Measurements from ENCODE around the gene IFT20. TPM values are rescaled to one million over a fixed set of nuclear protein-coding genes. Genes with fewer than 3 reads are reported as not detected.

The IFT20 gene
- total and polyA plus RNA-seq, 9 of the 15 experiments (the other 6 are each of a cell fraction or from before 2014, with no cell fraction given) = 11.2 to 38.6 (median 20.1) TPM

DNA sequence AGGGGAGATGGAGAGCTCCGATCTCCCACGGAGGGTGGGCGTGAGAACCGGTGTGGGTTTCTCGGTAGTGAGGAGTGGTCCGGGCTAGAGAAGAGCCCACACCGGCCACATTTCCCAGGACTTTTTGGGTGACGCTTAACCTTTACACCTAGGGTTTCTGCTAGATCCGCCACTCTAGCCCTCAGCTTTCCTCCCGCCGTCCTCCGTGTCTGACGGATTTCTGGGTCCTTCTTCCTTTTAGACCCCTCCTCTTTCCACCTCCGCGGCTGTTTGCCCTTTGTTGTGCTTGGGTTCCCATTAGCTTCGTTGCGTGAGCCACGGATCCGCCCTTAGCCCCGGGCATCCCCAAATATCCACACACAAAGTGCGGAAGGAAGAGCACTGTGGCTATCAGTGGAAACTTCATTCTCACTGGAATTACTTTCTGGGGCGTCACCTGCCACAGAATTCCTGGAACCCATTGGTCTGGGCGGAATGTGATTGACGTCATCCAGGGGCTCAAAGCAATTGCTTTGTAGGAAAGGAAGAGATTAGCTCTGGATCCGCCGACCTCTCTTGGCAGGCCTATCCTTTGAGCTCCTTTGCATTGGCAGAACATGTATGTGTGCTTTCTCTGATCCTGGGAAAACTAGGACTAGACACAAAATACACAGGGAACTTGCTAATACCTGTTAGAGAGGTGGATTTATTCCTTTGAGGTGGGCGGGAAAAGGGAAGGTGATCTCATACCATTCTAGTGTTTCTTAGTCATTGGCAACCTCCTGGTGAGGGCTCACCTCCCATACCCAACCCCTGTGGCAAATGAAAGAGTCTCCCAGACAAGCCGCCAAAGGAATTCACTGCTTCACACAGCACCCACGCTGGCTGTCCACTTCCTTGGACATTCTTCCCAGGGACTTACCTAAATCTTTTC lies 943 bp upstream of the IFT20 start (continued):
- TF ChIP-seq, protein P1, sequence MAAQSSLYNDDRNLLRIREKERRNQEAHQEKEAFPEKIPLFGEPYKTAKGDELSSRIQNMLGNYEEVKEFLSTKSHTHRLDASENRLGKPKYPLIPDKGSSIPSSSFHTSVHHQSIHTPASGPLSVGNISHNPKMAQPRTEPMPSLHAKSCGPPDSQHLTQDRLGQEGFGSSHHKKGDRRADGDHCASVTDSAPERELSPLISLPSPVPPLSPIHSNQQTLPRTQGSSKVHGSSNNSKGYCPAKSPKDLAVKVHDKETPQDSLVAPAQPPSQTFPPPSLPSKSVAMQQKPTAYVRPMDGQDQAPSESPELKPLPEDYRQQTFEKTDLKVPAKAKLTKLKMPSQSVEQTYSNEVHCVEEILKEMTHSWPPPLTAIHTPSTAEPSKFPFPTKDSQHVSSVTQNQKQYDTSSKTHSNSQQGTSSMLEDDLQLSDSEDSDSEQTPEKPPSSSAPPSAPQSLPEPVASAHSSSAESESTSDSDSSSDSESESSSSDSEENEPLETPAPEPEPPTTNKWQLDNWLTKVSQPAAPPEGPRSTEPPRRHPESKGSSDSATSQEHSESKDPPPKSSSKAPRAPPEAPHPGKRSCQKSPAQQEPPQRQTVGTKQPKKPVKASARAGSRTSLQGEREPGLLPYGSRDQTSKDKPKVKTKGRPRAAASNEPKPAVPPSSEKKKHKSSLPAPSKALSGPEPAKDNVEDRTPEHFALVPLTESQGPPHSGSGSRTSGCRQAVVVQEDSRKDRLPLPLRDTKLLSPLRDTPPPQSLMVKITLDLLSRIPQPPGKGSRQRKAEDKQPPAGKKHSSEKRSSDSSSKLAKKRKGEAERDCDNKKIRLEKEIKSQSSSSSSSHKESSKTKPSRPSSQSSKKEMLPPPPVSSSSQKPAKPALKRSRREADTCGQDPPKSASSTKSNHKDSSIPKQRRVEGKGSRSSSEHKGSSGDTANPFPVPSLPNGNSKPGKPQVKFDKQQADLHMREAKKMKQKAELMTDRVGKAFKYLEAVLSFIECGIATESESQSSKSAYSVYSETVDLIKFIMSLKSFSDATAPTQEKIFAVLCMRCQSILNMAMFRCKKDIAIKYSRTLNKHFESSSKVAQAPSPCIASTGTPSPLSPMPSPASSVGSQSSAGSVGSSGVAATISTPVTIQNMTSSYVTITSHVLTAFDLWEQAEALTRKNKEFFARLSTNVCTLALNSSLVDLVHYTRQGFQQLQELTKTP (IDR thresholded peaks at IDR 0.05; ENCODE audit: low read depth in 1 of 2, partially characterized antibody in 2 of 2) = no peak
- TF ChIP-seq ZNF696 (CRISPR knock-in tag; conservative IDR thresholded peaks at IDR 0.05) = no peak
- TF ChIP-seq, protein P2, sequence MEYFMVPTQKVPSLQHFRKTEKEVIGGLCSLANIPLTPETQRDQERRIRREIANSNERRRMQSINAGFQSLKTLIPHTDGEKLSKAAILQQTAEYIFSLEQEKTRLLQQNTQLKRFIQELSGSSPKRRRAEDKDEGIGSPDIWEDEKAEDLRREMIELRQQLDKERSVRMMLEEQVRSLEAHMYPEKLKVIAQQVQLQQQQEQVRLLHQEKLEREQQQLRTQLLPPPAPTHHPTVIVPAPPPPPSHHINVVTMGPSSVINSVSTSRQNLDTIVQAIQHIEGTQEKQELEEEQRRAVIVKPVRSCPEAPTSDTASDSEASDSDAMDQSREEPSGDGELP (CRISPR knock-in tag; IDR thresholded peaks at IDR 0.05; ENCODE audit: borderline replicate concordance) = no peak
- TF ChIP-seq, protein P3, sequence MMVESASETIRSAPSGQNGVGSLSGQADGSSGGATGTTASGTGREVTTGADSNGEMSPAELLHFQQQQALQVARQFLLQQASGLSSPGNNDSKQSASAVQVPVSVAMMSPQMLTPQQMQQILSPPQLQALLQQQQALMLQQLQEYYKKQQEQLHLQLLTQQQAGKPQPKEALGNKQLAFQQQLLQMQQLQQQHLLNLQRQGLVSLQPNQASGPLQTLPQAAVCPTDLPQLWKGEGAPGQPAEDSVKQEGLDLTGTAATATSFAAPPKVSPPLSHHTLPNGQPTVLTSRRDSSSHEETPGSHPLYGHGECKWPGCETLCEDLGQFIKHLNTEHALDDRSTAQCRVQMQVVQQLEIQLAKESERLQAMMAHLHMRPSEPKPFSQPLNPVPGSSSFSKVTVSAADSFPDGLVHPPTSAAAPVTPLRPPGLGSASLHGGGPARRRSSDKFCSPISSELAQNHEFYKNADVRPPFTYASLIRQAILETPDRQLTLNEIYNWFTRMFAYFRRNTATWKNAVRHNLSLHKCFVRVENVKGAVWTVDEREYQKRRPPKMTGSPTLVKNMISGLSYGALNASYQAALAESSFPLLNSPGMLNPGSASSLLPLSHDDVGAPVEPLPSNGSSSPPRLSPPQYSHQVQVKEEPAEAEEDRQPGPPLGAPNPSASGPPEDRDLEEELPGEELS (CRISPR knock-in tag; IDR thresholded peaks at IDR 0.05; ENCODE audit: borderline replicate concordance) = no peak
- no peak for TF ChIP-seq NBN (IDR thresholded peaks at IDR 0.05; ENCODE audit: low read depth)
- TF ChIP-seq, protein P4, sequence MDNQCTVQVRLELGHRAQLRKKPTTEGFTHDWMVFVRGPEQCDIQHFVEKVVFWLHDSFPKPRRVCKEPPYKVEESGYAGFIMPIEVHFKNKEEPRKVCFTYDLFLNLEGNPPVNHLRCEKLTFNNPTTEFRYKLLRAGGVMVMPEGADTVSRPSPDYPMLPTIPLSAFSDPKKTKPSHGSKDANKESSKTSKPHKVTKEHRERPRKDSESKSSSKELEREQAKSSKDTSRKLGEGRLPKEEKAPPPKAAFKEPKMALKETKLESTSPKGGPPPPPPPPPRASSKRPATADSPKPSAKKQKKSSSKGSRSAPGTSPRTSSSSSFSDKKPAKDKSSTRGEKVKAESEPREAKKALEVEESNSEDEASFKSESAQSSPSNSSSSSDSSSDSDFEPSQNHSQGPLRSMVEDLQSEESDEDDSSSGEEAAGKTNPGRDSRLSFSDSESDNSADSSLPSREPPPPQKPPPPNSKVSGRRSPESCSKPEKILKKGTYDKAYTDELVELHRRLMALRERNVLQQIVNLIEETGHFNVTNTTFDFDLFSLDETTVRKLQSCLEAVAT (IDR thresholded peaks at IDR 0.05) = no peak
- TF ChIP-seq NELFE (IDR thresholded peaks at IDR 0.05; ENCODE audit: insufficient read depth, insufficient read length) = no peak
- TF ChIP-seq SOX6 (IDR thresholded peaks at IDR 0.05) = peak; percentile 34; the same call in 1 of the 2 replicates
- TF ChIP-seq MAFF (IDR thresholded peaks at IDR 0.05; ENCODE audit: low read length) = no peak
- TF ChIP-seq, protein P5, sequence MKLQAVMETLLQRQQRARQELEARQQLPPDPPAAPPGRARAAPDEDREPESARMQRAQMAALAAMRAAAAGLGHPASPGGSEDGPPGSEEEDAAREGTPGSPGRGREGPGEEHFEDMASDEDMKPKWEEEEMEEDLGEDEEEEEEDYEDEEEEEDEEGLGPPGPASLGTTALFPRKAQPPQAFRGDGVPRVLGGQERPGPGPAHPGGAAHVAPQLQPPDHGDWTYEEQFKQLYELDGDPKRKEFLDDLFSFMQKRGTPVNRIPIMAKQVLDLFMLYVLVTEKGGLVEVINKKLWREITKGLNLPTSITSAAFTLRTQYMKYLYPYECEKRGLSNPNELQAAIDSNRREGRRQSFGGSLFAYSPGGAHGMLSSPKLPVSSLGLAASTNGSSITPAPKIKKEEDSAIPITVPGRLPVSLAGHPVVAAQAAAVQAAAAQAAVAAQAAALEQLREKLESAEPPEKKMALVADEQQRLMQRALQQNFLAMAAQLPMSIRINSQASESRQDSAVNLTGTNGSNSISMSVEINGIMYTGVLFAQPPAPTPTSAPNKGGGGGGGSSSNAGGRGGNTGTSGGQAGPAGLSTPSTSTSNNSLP (IDR thresholded peaks at IDR 0.05; ENCODE audit: borderline replicate concordance, low read depth, low read length) = no peak
- TF ChIP-seq, protein P6, sequence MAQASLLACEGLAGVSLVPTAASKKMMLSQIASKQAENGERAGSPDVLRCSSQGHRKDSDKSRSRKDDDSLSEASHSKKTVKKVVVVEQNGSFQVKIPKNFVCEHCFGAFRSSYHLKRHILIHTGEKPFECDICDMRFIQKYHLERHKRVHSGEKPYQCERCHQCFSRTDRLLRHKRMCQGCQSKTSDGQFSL (CRISPR knock-in tag; IDR thresholded peaks at IDR 0.05) = no peak
- TF ChIP-seq, protein P6 (tag; IDR thresholded peaks at IDR 0.05) = no peak; a peak in 1 of 4 replicates
- 0 out of 2 replicates have a peak, but pooled peaks have one; percentile 6 for TF ChIP-seq POLR2AphosphoS5 (IDR thresholded peaks at IDR 0.05; ENCODE audit: control insufficient read depth, insufficient read depth, low read depth, low read length)

All from K562 (cell line).